Neutrophil (primary cell): ENCODE measurements around the gene MIGA2.

Experiments
- H3K27ac ChIP-seq: fragments of 200-600 bp; sonication (generic); 2 replicates; pipeline ENCODE4 v1.5.1; 2016; ENCODE audit warnings: mild to moderate bottlenecking, moderate library complexity
- H3K27me3 ChIP-seq: fragments of 200-600 bp; sonication (generic); 2 replicates; pipeline ENCODE4 v1.6.0; 2016; ENCODE audit warnings: mild to moderate bottlenecking
- H3K36me3 ChIP-seq: fragments of 200-600 bp; sonication (generic); 2 replicates; pipeline ENCODE4 v1.5.1; 2017
- H3K4me1 ChIP-seq, 2 experiments: fragments of 200-600 bp in 1 of 2; sonication (generic) in 1 of 2; 1 replicate in 1 of 2; 2 replicates in 1 of 2; pipeline versions ENCODE4 v1.5.1 to v1.6.1; 2013 to 2016; ENCODE audit warnings: low read depth in 1 of 2, low read length in 1 of 2, mild to moderate bottlenecking in 1 of 2, moderate library complexity in 1 of 2; ENCODE audit not compliant: control insufficient read depth in 1 of 2, insufficient read depth in 1 of 2
- H3K4me3 ChIP-seq, 2 experiments: fragments of 200-600 bp in 1 of 2; sonication (generic) in 1 of 2; 1 replicate in 1 of 2; 2 replicates in 1 of 2; pipeline ENCODE4 v1.5.1; 2013 to 2016; ENCODE audit warnings: low read depth in 1 of 2, low read length in 1 of 2, mild to moderate bottlenecking in 1 of 2, moderate library complexity in 1 of 2
- H3K9me3 ChIP-seq: fragments of 200-600 bp; sonication (generic); 2 replicates; pipeline ENCODE4 v1.5.1; 2016
- TF ChIP-seq, protein P1 (sequence below): fragments of 200-600 bp; sonication (generic); IDR thresholded peaks from 2 replicates; pipeline ENCODE4 v1.5.1; 2016; ENCODE audit warnings: antibody characterized with exemption

Gene MIGA2

GRCh38 chr9:129104051-129104450 is 67.6 kb downstream of the MIGA2 start:
- Histone ChIP-seq H3K27me3 (no peaks in the 10 kb centered on the region), H3K4me3 (no peak overlapping the region), H3K9me3 (no peaks in the 10 kb centered on the region), H3K4me1 (no peaks in the 10 kb centered on the region), H3K36me3 (peaks cover 5% of the 10 kb centered on the region), H3K27ac (no peak overlapping the region)
- TF ChIP-seq, protein P1, sequence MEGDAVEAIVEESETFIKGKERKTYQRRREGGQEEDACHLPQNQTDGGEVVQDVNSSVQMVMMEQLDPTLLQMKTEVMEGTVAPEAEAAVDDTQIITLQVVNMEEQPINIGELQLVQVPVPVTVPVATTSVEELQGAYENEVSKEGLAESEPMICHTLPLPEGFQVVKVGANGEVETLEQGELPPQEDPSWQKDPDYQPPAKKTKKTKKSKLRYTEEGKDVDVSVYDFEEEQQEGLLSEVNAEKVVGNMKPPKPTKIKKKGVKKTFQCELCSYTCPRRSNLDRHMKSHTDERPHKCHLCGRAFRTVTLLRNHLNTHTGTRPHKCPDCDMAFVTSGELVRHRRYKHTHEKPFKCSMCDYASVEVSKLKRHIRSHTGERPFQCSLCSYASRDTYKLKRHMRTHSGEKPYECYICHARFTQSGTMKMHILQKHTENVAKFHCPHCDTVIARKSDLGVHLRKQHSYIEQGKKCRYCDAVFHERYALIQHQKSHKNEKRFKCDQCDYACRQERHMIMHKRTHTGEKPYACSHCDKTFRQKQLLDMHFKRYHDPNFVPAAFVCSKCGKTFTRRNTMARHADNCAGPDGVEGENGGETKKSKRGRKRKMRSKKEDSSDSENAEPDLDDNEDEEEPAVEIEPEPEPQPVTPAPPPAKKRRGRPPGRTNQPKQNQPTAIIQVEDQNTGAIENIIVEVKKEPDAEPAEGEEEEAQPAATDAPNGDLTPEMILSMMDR: no peak

DNA sequence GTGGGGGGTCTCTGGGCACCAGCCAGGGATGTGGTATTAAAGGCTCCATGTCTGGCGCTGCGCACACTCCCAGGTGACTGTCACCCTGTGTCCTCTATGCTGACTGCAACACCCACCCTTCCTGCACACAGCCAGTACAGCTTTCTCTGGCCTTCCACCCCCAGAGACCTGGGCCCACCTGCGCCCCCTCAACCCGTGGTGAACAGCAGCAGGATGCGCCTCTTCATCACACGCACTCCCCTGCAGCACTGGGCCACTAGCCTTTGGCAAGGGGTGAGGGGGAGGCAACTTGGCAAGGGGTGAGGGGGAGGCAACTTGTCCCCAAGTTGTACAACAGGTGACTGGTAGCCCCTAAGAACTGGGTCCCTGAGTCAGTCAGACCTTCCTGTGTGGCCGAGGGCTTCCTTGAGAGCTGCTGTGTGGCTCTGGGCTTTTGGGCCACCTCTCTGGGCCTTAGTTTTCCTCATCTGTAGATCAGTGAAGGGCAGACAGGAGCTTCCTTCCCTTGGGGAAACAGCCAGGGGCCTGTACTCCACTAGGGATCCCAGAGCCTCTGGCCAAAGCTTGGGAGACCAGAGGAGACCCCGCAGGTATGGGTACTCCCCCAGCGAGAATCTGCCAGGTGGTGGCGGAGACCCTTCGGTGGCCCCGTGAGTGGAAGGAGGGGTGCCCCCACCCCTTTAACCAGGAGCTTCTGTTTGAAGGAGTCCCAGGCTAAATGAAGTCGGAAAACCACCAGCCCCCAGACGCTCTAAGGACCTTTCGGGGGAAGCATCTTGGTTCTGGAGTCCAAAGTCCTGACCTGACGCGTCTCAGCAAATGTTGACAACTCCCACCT is 69.7 kb downstream of the MIGA2 start:
- Histone ChIP-seq H3K4me1 (peaks cover 9% of the 10 kb centered on the region in 2 experiments), H3K27me3 (no peaks in the 10 kb centered on the region), H3K27ac (no peak overlapping the region), H3K9me3 (no peaks in the 10 kb centered on the region), H3K4me3 (no peak overlapping the region), H3K36me3 (peaks cover 5% of the 10 kb centered on the region)
- TF ChIP-seq, protein P1: no peak

DNA sequence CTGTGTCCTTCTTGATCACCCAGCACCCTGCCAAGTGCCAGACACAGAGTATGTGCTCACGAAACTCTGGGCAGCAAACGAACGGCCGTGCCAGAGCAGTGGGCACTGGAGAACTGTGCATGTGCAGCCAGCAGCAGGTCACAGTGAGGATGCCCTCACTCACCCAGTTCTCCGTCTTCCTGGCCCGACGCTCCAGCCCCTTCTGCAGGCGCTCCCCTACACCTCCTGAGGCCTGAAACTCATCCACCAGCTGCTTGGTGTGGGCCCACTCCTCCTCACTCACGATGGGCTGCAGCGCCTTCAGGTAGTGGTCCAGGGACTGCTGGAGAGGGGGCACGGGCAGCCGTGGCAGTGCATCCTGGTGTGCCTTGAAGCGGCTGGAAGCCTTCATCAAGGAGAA is 71.2 kb downstream of the MIGA2 start:
- no peaks in the 10 kb centered on the region for H3K9me3 ChIP-seq
- H3K36me3 ChIP-seq: peaks cover 5% of the 10 kb centered on the region
- peaks cover 20 to 21% of the 10 kb centered on the region in 2 experiments for H3K4me1 ChIP-seq
- TF ChIP-seq, protein P1: no peak
- no peak overlapping the region for H3K4me3 ChIP-seq
- H3K27me3 ChIP-seq: no peaks in the 10 kb centered on the region
- H3K27ac ChIP-seq: no peak overlapping the region

DNA sequence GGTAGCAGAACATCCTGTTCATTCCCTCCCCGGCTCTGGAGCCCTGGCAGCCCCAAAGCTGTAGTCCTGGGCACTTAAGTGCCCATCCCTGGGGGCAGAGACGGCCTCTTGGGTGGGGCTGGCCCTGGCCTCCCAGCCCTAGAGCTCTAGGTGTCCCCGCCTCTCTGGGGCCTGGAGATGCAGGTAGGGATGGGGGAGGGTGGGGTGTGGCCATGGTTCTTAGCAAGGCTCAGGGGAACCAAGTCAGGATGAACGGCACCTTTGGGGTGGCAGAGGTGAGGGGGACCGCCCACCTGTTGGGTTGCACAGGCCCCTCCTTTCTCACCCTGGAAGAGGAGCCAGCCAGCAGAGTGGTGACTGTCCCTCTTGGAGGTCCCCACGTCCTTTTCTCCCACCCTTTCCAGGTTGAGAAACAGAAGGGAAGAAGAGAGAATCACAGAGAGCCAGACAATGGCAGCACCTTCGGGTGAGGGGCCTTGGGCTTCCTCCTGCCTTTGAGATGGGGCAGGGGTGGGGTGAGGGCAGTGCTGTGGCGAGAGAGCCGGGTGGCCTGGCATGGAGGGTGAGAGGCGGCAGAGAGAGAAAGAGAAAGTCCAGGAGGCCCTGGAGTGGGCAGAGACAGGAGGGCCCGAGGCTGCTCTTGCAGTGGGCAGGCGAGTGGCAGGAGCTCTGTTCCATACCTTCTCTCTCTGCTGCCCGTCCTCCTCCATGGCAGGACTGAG is 71.8 kb downstream of the MIGA2 start:
- Histone ChIP-seq H3K27me3 (no peaks in the 10 kb centered on the region), H3K9me3 (no peaks in the 10 kb centered on the region), H3K4me1 (peaks cover 20 to 21% of the 10 kb centered on the region in 2 experiments), H3K27ac (no peak overlapping the region), H3K36me3 (peaks cover 5% of the 10 kb centered on the region), H3K4me3 (no peak overlapping the region)
- TF ChIP-seq, protein P1: no peak

GRCh38 chr9:129108805-129109536 is 72.5 kb downstream of the MIGA2 start:
- H3K4me1 ChIP-seq: peaks cover 21 to 26% of the 10 kb centered on the region in 2 experiments
- no peak overlapping the region for H3K27ac ChIP-seq
- H3K9me3 ChIP-seq: no peaks in the 10 kb centered on the region
- TF ChIP-seq, protein P1: no peak
- no peaks in the 10 kb centered on the region for H3K27me3 ChIP-seq
- no peak overlapping the region for H3K4me3 ChIP-seq
- H3K36me3 ChIP-seq: peaks cover 5% of the 10 kb centered on the region
